NCI-H82 treated with DMSO at 0.1 percent for 48 hours (cell line): ENCODE results near the gene VIP.

ENCODE experiments used
- DNase-seq: peaks from one replicate; lab custom pipeline; 2025; ENCODE audit not compliant: unreplicated experiment; lab: John Stamatoyannopoulos, UW

VIP gene

GRCh38 chr6:152776833-152777232 lies 26.2 kb downstream of the VIP start:
- DNase-seq, result no peak

GRCh38 chr6:152783217-152783878 lies 32.8 kb downstream of the VIP start:
- no peak for DNase-seq

GRCh38 chr6:152794696-152795095 lies 44.1 kb downstream of the VIP start:
- no peak for DNase-seq

GRCh38 chr6:152804150-152804549 lies 53.6 kb downstream of the VIP start:
- DNase-seq, result no peak
